ENCODE data around the gene HHEX. TPM values are rescaled to one million over a fixed set of nuclear protein-coding genes. Genes with fewer than 3 reads are reported as not detected.

Gene HHEX
- total and polyA plus RNA-seq, 7 donors = 1.5 to 3.3 (median 2.0) TPM

GRCh38 chr10:92655426-92655825 lies 34.3 kb upstream of the HHEX start:
- H3K36me3 ChIP-seq (ENCODE audit: insufficient read depth in 1 of 2, low read depth in 1 of 2) = no peaks in the 10 kb centered on the region
- intact Hi-C loops (cut with DNase I) = no loop called here
- H3K27ac ChIP-seq = no peak overlapping the region
- DNase-seq = no peak
- no peaks in the 10 kb centered on the region for H3K9me3 ChIP-seq
- no peak overlapping the region for H3K4me3 ChIP-seq
- H3K4me1 ChIP-seq = no peaks in the 10 kb centered on the region
- no peaks in the 10 kb centered on the region for H3K27me3 ChIP-seq (ENCODE audit: insufficient read depth in 3 of 3, low read length in 2 of 3)
- ATAC-seq = no peak
- no peak for TF ChIP-seq CTCF (IDR thresholded peaks at IDR 0.05)
- 85 to 93% (median 88%) methylated on average over 1 of the region's 1 CpG for WGBS, 3 donors

GRCh38 chr10:92656266-92656961 lies 33.3 kb upstream of the HHEX start:
- intact Hi-C loops (cut with DNase I) = no loop called here
- 85 to 95% (median 89%) methylated on average over 7 of the region's 7 CpGs for WGBS, 3 donors
- no peak for TF ChIP-seq CTCF (IDR thresholded peaks at IDR 0.05)
- no peaks in the 10 kb centered on the region for H3K4me1 ChIP-seq
- ATAC-seq (no peak), DNase-seq (no peak)
- no peaks in the 10 kb centered on the region for H3K27me3 ChIP-seq (ENCODE audit: insufficient read depth in 3 of 3, low read length in 2 of 3)
- H3K4me3 ChIP-seq = no peak overlapping the region
- no peaks in the 10 kb centered on the region for H3K36me3 ChIP-seq (ENCODE audit: insufficient read depth in 1 of 2, low read depth in 1 of 2)
- no peak overlapping the region for H3K27ac ChIP-seq
- H3K9me3 ChIP-seq = no peaks in the 10 kb centered on the region

- no peak overlapping the region for H3K4me3 ChIP-seq
- 92 to 96% (median 94%) methylated on average over 5 of the region's 5 CpGs for WGBS, 3 donors
Observed at GRCh38 chr10:92657024-92657423, 32.7 kb upstream of the HHEX start.

GRCh38 chr10:92662848-92663247 lies 26.9 kb upstream of the HHEX start:
- no peak overlapping the region for H3K27ac ChIP-seq
- intact Hi-C loops (cut with DNase I) = no loop called here
- ATAC-seq (no peak), DNase-seq (no peak)
- H3K4me1 ChIP-seq = no peaks in the 10 kb centered on the region
- H3K4me3 ChIP-seq = no peak overlapping the region
- no peaks in the 10 kb centered on the region for H3K27me3 ChIP-seq (ENCODE audit: insufficient read depth in 3 of 3, low read length in 2 of 3)
- H3K36me3 ChIP-seq (ENCODE audit: insufficient read depth in 1 of 2, low read depth in 1 of 2) = no peaks in the 10 kb centered on the region
- H3K9me3 ChIP-seq = peaks cover 25% of the 10 kb centered on the region
- TF ChIP-seq CTCF (IDR thresholded peaks at IDR 0.05) = no peak

More at GRCh38 chr10:92657024-92657423, 32.7 kb upstream of the HHEX start:
- intact Hi-C loops (cut with DNase I) = no loop called here
- ATAC-seq (no peak), DNase-seq (no peak)
- H3K27me3 ChIP-seq (ENCODE audit: insufficient read depth in 3 of 3, low read length in 2 of 3) = no peaks in the 10 kb centered on the region
- no peak for TF ChIP-seq CTCF (IDR thresholded peaks at IDR 0.05)
- H3K4me1 ChIP-seq = no peaks in the 10 kb centered on the region
- H3K27ac ChIP-seq = no peak overlapping the region
- no peaks in the 10 kb centered on the region for H3K36me3 ChIP-seq (ENCODE audit: insufficient read depth in 1 of 2, low read depth in 1 of 2)
- peaks cover 5% of the 10 kb centered on the region for H3K9me3 ChIP-seq

GRCh38 chr10:92664322-92664721 lies 25.4 kb upstream of the HHEX start:
- intact Hi-C loops (cut with DNase I) = no loop called here
- DNase-seq = no peak
- no peak for ATAC-seq
- H3K27me3 ChIP-seq (ENCODE audit: insufficient read depth in 3 of 3, low read length in 2 of 3) = no peaks in the 10 kb centered on the region
- no peak for TF ChIP-seq CTCF (IDR thresholded peaks at IDR 0.05)
- H3K36me3 ChIP-seq (ENCODE audit: insufficient read depth in 1 of 2, low read depth in 1 of 2) = no peaks in the 10 kb centered on the region
- peaks cover 25% of the 10 kb centered on the region for H3K9me3 ChIP-seq
- no peak overlapping the region for H3K27ac ChIP-seq
- no peaks in the 10 kb centered on the region for H3K4me1 ChIP-seq
- no peak overlapping the region for H3K4me3 ChIP-seq
